Measurements from ENCODE around the gene VEZF1.

- TF ChIP-seq EZH2 (IDR thresholded peaks at IDR 0.05; ENCODE audit: low read depth) (no peak), CTCF (conservative IDR thresholded peaks at IDR 0.05) (no peak)
Measured at GRCh38 chr17:57982452-57983170, 5.4 kb downstream of the VEZF1 start.
